GM23248 (cell line): Measurements from ENCODE around the gene TCEAL9.

Source experiments
- EZH2 ChIP-seq: fragments of 200-600 bp; sonication (generic); IDR thresholded peaks from 2 replicates; pipeline ENCODE4 v1.6.1; 2018; ENCODE audit warnings: antibody characterized with exemption, mild to moderate bottlenecking; ENCODE audit not compliant: insufficient read depth, poor library complexity, severe bottlenecking
- EZH2phosphoT487 ChIP-seq: fragments of 200-600 bp; sonication (generic); IDR thresholded peaks from 2 replicates; pipeline ENCODE4 v1.6.1; 2018; ENCODE audit warnings: antibody characterized with exemption, moderate library complexity, mild to moderate bottlenecking, low read depth; ENCODE audit not compliant: insufficient read depth

DNA sequence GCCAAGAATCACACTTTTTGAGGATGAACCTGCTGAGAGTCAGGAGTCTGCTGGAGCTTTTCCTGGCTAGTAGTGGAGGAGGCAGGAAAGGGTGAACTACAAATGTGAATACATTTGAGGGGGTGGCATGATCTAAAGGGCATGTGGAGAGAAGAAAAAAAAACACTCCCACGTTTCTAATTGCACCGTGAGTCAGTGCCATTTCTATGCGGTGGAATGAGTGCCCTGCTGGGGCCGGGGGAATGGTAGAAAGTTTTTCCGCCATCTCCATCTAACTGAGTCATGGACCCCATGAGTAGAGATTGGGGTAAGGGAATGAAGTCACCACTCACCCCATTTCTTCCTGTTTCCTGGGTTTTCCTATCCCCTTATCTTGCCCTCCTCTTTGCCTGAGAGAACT, 39.9 kb downstream of the TCEAL9 start:
- TF ChIP-seq EZH2phosphoT487 (no peak), EZH2 (no peak)
